NCI-H2227 (cell line): Measurements from ENCODE around the gene PEX26.
"Not testable (repeated sequence)": the region's sequence is repeated elsewhere in the genome, so short reads cannot be mapped to it uniquely, and the experiment has no call there.

Source experiments
- DNase-seq: peaks from one replicate; lab custom pipeline; 2025; ENCODE audit not compliant: unreplicated experiment; lab: John Stamatoyannopoulos, UW

The PEX26 gene

GRCh38 chr22:18070556-18071306, 7.1 kb upstream of the PEX26 start:
- DNase-seq: peak; percentile 36

- not testable (repeated sequence) for DNase-seq
Observed at GRCh38 chr22:18071307-18071967, 6.4 kb upstream of the PEX26 start.

GRCh38 chr22:18071968-18072310, 5.9 kb upstream of the PEX26 start:
- DNase-seq: no peak

- no peak for DNase-seq
Observed at GRCh38 chr22:18073467-18073866, 4.3 kb upstream of the PEX26 start.

GRCh38 chr22:18073927-18074326, 3.9 kb upstream of the PEX26 start:
- not testable (repeated sequence) for DNase-seq

- DNase-seq: no peak
Observed at GRCh38 chr22:18075101-18075719, 2.6 kb upstream of the PEX26 start.

GRCh38 chr22:18075720-18076497, 1.9 kb upstream of the PEX26 start:
- peak; percentile 94 for DNase-seq

GRCh38 chr22:18077087-18077638, 627 bp upstream of the PEX26 start:
- DNase-seq: no peak

GRCh38 chr22:18078329-18079041, 695 bp downstream of the PEX26 start:
- DNase-seq: peak; percentile 54

- no peak for DNase-seq
Observed at GRCh38 chr22:18079706-18080233, 2.0 kb downstream of the PEX26 start.

- DNase-seq: no peak
Observed at GRCh38 chr22:18081416-18081815, 3.6 kb downstream of the PEX26 start.

- no peak for DNase-seq
Observed at GRCh38 chr22:18082467-18082866, 4.7 kb downstream of the PEX26 start.

- no peak for DNase-seq
Observed at GRCh38 chr22:18083406-18083805, 5.6 kb downstream of the PEX26 start.

GRCh38 chr22:18085188-18085587, 7.4 kb downstream of the PEX26 start:
- DNase-seq: no peak

- DNase-seq: no peak
Observed at GRCh38 chr22:18087350-18087855, 9.6 kb downstream of the PEX26 start.

- DNase-seq: no peak
Observed at GRCh38 chr22:18088825-18089568, 11.2 kb downstream of the PEX26 start.

- DNase-seq: no peak
Observed at GRCh38 chr22:18090286-18090685, 12.5 kb downstream of the PEX26 start.

GRCh38 chr22:18091478-18091877, 13.7 kb downstream of the PEX26 start:
- DNase-seq: no peak

GRCh38 chr22:18091916-18092526, 14.2 kb downstream of the PEX26 start:
- no peak for DNase-seq
